GM18517 (cell line): ENCODE measurements around the gene TERB2.
"Not testable (repeated sequence)": the region's sequence is repeated elsewhere in the genome, so short reads cannot be mapped to it uniquely, and the experiment has no call there.

Experiments
- ATAC-seq: cut with Tn5 transposase; IDR thresholded peaks from one replicate; pipeline ENCODE4 v1.9.1; 2021; ENCODE audit warnings: mild to moderate bottlenecking, moderate library complexity; ENCODE audit not compliant: unreplicated experiment

Gene TERB2

GRCh38 chr15:45001180-45001579, 44.7 kb downstream of the TERB2 start:
- not testable (repeated sequence) for ATAC-seq

GRCh38 chr15:45003731-45004410, 47.4 kb downstream of the TERB2 start:
- not testable (repeated sequence) for ATAC-seq

GRCh38 chr15:45004590-45005175, 48.2 kb downstream of the TERB2 start:
- ATAC-seq, result not testable (repeated sequence)

- no peak for ATAC-seq
Measured at GRCh38 chr15:45009046-45009445, 52.6 kb downstream of the TERB2 start.

- ATAC-seq, result not testable (repeated sequence)
Measured at GRCh38 chr15:45015114-45015513, 58.6 kb downstream of the TERB2 start.

- ATAC-seq, result not testable (repeated sequence)
Measured at GRCh38 chr15:45020222-45020900, 63.9 kb downstream of the TERB2 start.

- not testable (repeated sequence) for ATAC-seq
Measured at GRCh38 chr15:45020901-45021259, 64.4 kb downstream of the TERB2 start.

GRCh38 chr15:45021348-45021747, 64.9 kb downstream of the TERB2 start:
- ATAC-seq, result no peak

- ATAC-seq, result peak; percentile 91
Measured at GRCh38 chr15:45022871-45023658, 66.6 kb downstream of the TERB2 start, which contains the start of gene SORD. Gene SORD (plus strand): TSS chr15:45023195. CDS start chr15:45023284, 89 bp downstream.

- ATAC-seq, result no peak
Measured at GRCh38 chr15:45023659-45024225, 67.3 kb downstream of the TERB2 start.

GRCh38 chr15:45024649-45025048, 68.2 kb downstream of the TERB2 start:
- ATAC-seq, result not testable (repeated sequence)

- not testable (repeated sequence) for ATAC-seq
Measured at GRCh38 chr15:45025627-45026026, 69.1 kb downstream of the TERB2 start.

GRCh38 chr15:45026651-45027190, 70.2 kb downstream of the TERB2 start:
- no peak for ATAC-seq

- no peak for ATAC-seq
Measured at GRCh38 chr15:45027220-45027619, 70.7 kb downstream of the TERB2 start.
